GM18520 (cell line): ENCODE results near the gene EEF1A1.
"Not testable (repeated sequence)": the region's sequence is repeated elsewhere in the genome, so short reads cannot be mapped to it uniquely, and the experiment has no call there.

Experiments used
- ATAC-seq: cut with Tn5 transposase; IDR thresholded peaks from one replicate; pipeline ENCODE4 v1.9.1; 2021; ENCODE audit not compliant: unreplicated experiment

Gene EEF1A1

DNA sequence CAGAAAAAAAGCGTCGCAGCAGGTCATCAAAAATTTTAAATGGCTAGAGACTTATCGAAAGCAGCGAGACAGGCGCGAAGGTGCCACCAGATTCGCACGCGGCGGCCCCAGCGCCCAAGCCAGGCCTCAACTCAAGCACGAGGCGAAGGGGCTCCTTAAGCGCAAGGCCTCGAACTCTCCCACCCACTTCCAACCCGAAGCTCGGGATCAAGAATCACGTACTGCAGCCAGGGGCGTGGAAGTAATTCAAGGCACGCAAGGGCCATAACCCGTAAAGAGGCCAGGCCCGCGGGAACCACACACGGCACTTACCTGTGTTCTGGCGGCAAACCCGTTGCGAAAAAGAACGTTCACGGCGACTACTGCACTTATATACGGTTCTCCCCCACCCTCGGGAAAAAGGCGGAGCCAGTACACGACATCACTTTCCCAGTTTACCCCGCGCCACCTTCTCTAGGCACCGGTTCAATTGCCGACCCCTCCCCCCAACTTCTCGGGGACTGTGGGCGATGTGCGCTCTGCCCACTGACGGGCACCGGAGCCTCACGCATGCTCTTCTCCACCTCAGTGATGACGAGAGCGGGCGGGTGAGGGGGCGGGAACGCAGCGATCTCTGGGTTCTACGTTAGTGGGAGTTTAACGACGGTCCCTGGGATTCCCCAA, at the start of gene EEF1A1:
Gene EEF1A1 (minus strand): TSS at position 345 of the 663 bp plus-strand sequence. CDS start 1,006 bp downstream, outside the sequence.
- peak; percentile 40 for ATAC-seq

GRCh38 chr6:73569121-73569520, 48.3 kb upstream of the EEF1A1 start:
- no peak for ATAC-seq

DNA sequence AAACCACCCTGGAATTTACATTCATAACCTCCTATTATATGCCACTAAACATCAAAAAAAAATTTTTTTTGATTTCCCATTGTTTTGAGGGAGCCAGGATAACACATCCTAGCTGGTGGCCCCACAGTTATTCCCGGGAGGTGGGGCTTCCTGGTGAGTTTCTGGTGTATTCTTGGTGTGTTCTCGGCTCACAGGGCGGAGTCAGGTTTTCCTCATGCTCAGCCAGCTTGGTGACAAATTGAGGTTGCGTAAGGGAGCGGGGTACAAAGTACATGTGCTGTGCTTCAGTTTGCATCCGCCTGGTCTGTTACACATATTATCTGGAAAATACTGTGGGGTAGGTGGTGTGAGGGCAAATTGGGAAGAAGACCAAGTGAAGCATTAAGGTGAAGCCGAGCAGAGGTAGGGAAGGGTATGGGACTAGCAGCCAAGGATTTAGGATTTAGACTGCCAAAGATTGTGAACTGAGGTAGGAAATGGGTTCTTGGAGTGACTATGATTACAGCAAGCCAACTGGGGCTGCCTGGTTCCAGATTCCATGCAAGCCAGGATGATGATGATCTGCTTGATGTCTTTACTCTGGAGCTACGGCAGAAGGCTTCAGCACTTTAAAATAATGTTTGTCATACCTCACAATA, 46.2 kb upstream of the EEF1A1 start:
- no peak for ATAC-seq

- ATAC-seq, result not testable (repeated sequence)
Observed at GRCh38 chr6:73566486-73566871, 45.6 kb upstream of the EEF1A1 start.

DNA sequence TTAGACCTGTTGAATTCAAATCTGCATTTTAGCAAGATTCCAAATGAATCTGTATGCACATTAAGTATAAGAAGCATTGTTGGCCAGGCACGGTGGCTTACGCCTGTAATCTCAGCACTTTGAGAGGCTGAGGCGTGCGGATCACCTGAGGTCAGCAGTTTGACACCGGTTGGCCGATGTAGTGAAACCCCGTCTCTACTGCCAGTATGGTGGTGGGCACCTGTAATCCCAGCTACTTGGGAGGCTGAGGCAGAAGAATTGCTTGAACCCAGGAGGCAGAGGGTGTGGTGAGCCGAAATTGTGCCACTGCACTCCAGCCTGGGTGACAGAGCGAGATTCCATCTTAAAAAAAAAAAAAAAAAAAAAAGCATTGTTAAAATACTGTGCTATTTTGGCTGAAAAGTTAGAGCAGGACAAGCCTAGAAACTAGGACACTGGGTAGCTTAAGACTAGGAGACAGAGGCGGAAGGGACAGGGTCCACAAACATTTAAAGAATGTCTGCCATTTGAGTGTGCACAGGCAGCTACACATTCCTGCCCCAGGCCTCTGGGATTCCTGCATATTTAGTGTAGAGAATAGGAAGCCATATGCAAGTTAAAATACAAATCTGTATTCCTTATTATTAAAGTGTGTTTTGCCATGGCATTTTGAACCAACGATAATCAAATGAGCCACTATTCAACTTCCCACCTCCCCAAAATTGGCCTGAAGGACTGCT, 45.1 kb upstream of the EEF1A1 start:
- ATAC-seq, result no peak

- no peak for ATAC-seq
Observed at GRCh38 chr6:73564578-73565345, 43.9 kb upstream of the EEF1A1 start.

DNA sequence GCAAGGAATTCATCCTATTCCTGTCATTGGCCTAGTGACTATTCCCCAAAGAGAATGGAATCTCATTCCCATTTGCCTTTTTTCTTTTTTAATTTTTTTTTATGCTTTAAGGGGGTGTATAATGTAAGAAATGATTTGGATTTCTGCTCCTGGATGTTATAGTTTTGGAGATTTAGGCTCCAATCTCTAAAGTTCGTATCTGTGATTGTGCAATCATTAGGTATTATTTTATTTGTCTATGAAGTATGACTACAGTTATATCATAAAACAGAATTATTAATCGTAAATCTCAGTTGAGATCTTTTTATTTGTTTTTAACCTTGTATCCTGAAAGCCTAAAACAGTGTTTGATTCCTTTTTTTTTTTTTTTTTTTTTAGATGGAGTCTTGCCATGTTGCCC, 41.7 kb upstream of the EEF1A1 start:
- ATAC-seq, result no peak

DNA sequence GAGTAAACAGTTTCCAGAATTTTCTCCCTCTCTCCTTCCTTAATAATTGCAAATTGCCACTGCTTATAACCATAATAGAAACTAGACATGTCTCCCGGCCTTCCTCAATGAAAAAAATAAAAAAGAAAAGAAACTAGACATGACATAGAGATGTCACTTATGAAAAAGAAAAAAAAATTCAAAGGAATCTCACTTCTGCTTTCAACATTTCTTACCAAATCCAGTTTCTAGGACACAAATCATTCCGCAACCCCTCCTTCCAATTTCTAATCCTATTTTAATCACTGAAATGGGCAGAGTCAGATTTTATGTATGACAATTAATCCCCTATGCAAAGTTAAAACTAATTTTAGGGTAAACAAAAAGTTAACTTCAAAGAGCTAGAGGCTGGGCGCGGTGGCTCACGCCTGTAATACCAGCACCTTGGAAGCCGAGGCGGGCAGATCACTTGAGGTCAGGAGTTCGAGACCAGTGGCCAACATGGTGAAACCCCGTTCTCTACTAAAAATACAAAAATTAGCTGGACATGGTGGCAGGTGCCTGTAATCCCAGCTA, 40.1 kb upstream of the EEF1A1 start:
- no peak for ATAC-seq

GRCh38 chr6:73560182-73560732, 39.4 kb upstream of the EEF1A1 start:
- ATAC-seq, result no peak

GRCh38 chr6:73559399-73559794, 38.6 kb upstream of the EEF1A1 start:
- ATAC-seq, result not testable (repeated sequence)

DNA sequence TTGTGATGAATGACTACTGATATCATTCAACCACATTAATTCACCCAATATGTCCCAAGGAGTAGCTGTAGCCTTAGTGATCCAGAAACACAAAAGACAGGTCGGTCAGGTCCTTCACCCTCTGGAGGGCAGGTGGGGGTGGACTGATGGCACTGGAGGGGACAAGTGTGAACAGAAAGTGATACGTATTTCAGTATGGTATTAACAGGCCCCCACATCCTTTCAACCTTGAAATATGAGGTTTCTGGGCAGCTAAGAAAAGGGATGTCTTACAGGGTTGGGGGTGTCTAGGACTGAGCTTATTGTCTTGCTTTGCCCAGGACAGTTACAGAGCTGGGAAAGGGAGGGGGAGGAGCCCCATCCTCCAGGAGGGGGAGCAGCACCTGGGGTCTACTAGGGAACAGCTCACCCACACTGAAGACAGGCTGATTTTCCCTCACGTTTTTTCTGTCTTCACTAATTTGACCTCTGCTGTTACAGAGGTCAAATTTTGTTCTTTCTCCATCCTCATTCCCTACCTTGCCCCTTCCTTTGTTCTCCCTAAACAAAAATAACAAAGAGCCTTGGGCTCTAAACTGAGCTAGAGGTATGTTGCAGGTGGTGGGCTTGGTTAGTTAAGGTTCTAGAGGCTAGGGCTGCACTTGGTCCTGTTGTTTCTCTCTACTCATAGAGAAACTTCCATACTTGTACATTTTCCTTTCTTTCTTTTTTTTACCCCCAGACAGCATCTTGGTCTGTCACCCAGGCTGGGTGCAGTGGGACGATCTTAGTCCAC, 38.0 kb upstream of the EEF1A1 start:
- no peak for ATAC-seq

GRCh38 chr6:73556836-73557235, 36.0 kb upstream of the EEF1A1 start:
- ATAC-seq, result no peak

- not testable (repeated sequence) for ATAC-seq
Observed at GRCh38 chr6:73555380-73555949, 34.6 kb upstream of the EEF1A1 start.

DNA sequence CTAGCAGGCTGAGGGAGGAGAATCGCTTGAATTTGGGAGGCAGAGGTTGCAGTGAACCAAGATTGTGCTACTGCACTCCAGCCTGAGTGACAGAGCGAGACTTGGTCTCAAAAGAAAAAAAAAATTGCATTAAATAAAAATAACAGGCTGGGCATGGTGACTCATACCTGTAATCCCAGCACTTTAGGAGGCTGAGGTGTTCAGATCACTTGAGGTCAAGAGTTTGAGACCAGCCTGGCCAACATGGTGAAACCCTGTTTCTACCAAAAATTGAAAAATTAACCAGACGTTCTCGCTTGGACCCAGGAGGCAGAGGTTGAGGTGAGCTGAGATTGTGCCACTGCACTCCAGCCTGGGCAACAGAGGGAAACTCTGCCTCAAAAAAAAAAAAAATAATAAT, 30.3 kb upstream of the EEF1A1 start:
- ATAC-seq, result not testable (repeated sequence)

DNA sequence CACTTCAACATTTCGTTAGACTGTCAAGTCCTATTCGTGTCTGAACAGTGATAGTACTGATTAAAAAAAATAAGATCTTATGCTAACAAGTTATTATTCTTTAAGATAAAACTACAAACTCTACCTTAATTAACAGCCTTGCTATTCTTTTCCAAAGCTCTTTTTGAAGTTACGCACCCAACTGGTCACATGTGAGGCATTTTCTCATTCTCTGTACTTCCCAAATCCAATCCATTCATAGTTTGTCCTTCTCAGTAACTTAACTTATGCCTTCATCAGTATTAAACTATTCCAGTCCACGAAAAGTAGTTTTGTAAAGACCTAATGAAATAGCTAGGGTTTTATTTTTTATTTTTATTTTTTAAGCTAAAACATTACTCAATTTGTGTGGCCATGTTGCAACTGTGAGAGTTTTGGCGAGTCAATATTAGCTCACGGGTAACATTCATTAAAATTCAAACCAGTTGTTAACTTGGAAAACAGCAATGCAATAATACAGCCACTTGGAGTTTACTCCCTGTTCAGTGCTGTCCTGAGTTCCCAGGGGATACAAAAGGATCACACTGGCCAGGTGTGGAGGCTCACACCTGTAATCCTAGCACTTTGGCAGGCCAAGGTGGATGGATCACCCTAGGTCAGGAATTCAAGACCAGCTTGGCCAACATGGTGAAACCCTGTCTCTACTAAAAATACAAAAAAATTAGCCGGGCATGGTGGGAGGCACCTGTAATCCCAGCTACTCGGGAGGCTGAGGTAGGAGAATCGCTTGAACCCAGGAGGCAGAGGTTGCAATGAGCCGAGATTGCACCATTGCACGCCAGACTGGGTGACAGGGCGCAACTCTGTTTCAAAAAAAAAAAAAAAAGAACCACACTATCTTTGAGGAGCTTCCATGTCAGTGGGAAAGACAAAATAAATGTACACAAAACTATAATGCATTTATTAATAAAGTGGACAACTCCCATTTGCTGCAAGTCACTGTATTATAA, 27.9 kb upstream of the EEF1A1 start:
- no peak for ATAC-seq

DNA sequence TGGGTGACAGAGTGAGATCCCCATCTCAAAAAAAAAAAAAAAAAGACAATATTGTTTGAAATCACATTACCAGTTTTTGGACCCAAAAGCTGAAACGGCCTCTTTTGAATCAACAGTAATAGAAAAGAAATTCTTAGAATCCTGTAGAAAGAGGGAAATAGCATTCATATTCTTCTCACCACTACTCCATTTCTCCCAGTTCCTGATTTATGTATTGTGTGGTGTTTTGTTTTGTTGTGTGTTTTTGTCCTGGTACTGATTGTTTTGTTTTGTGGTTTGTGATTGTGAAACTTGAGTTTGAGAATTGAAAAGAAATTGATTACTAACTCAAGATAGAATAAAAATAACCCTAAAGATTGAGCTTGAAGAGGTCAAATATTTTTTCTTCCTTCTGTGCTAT, 26.2 kb upstream of the EEF1A1 start:
- ATAC-seq, result no peak

DNA sequence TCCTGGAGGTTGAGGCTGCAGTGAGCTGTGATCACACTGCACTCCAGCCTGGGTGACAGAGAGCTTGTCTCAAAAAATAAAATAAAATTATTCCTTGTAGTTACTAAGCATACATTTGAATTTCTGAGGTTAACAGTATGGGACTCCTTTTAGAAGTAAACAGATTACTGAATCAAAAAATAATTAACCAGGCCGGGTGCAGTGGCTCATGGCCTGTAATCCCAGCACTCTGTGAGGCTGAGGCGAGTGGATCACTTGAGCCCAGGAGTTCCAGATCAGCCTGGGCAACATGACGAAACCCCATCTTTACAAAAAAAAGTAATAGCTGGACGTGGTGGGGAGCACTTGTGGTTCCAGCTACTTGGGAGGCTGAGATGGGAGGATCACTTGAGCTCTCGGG, 22.1 kb upstream of the EEF1A1 start:
- no peak for ATAC-seq

GRCh38 chr6:73542481-73542880, 21.6 kb upstream of the EEF1A1 start:
- ATAC-seq, result not testable (repeated sequence)
